ENCODE results near the gene LRRIQ1.

The LRRIQ1 gene

DNA sequence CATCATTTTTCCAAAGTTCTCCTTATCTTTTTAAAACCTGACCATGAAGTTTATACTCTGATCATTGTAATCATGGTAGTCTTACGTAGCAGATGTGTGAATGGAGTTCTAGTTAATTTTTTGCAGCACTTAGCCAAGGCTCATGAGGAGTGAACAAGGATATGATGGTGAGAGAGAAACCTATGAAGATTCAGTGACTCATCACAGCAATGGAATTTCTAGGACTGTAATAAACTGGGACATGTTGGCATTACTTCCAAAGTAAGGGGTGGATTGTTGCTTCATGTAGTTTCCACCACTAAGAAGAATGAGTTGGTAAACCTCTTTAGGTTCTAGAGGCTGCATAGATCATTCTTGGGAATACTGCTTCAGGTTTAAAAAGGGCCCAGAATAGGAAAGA, 102.7 kb downstream of the LRRIQ1 start:
- Histone ChIP-seq H3K4me1 (ENCODE audit: low read length) (no peaks in the 10 kb centered on the region), H3K9ac (ENCODE audit: low read length) (no peak overlapping the region), H3K9me3 (replicated peaks; ENCODE audit: insufficient read depth, low read length) (no peaks in the 10 kb centered on the region), H3F3A (ENCODE audit: insufficient read depth, low read length) (no peaks in the 10 kb centered on the region), H3K36me3 (replicated peaks; ENCODE audit: insufficient read depth, low read length) (no peaks in the 10 kb centered on the region), H4K20me1 (ENCODE audit: insufficient read depth, low read length) (no peaks in the 10 kb centered on the region), H3K79me2 (ENCODE audit: low read length) (no peaks in the 10 kb centered on the region), H2AFZ (ENCODE audit: low read length) (no peak overlapping the region), H3K9me2 (replicated peaks; ENCODE audit: insufficient read depth, low read length) (no peaks in the 10 kb centered on the region), H3K27me3 (replicated peaks; ENCODE audit: insufficient read depth, low read length) (no peaks in the 10 kb centered on the region), H3K4me2 (ENCODE audit: low read depth, low read length) (no peak overlapping the region), H3K4me3 (ENCODE audit: low read length) (no peak overlapping the region), H3K27ac (ENCODE audit: low read length) (no peak overlapping the region)
- DNase-seq = no peak
- TF ChIP-seq, protein P1, sequence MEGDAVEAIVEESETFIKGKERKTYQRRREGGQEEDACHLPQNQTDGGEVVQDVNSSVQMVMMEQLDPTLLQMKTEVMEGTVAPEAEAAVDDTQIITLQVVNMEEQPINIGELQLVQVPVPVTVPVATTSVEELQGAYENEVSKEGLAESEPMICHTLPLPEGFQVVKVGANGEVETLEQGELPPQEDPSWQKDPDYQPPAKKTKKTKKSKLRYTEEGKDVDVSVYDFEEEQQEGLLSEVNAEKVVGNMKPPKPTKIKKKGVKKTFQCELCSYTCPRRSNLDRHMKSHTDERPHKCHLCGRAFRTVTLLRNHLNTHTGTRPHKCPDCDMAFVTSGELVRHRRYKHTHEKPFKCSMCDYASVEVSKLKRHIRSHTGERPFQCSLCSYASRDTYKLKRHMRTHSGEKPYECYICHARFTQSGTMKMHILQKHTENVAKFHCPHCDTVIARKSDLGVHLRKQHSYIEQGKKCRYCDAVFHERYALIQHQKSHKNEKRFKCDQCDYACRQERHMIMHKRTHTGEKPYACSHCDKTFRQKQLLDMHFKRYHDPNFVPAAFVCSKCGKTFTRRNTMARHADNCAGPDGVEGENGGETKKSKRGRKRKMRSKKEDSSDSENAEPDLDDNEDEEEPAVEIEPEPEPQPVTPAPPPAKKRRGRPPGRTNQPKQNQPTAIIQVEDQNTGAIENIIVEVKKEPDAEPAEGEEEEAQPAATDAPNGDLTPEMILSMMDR (IDR thresholded peaks at IDR 0.05; ENCODE audit: low read length) = no peak
- TF ChIP-seq EZH2phosphoT487 (IDR thresholded peaks at IDR 0.05; ENCODE audit: low read length) = no peak
- no peak for TF ChIP-seq EZH2 (optimal IDR thresholded peaks at IDR 0.05; ENCODE audit: low read depth, low read length)

GRCh38 chr12:85147331-85147730, 111.2 kb downstream of the LRRIQ1 start:
- no peaks in the 10 kb centered on the region for H3F3A ChIP-seq (ENCODE audit: insufficient read depth, low read length)
- no peak for DNase-seq

DNA sequence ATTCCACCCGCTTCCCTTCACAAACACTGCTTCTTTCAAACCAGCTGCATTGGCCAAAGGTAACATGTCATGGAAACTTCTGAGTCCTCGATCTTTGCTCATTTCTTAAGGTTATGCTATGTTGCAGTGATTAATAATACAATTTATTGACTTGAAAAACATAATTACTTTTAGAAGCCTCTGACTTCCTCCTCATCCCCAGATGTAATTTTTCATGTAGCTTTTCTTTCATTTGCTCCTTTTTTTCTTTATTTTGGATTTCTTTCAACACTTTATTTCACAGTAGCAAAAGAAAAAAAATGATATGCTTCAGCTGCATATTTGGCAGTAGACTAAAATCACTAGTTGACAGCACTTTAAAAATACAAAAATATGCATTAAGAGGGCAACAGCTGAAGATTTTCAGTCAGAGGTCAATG, 116.2 kb downstream of the LRRIQ1 start:
- Histone ChIP-seq H3K79me2 (ENCODE audit: low read length) (no peaks in the 10 kb centered on the region), H3K36me3 (replicated peaks; ENCODE audit: insufficient read depth, low read length) (no peaks in the 10 kb centered on the region), H4K20me1 (ENCODE audit: insufficient read depth, low read length) (no peaks in the 10 kb centered on the region), H3K4me1 (ENCODE audit: low read length) (no peaks in the 10 kb centered on the region), H3F3A (ENCODE audit: insufficient read depth, low read length) (no peaks in the 10 kb centered on the region), H2AFZ (ENCODE audit: low read length) (no peak overlapping the region), H3K27me3 (replicated peaks; ENCODE audit: insufficient read depth, low read length) (no peaks in the 10 kb centered on the region), H3K9me2 (replicated peaks; ENCODE audit: insufficient read depth, low read length) (no peaks in the 10 kb centered on the region), H3K9me3 (replicated peaks; ENCODE audit: insufficient read depth, low read length) (no peaks in the 10 kb centered on the region), H3K4me2 (ENCODE audit: low read depth, low read length) (no peak overlapping the region), H3K27ac (ENCODE audit: low read length) (no peak overlapping the region), H3K4me3 (ENCODE audit: low read length) (no peak overlapping the region), H3K9ac (ENCODE audit: low read length) (no peak overlapping the region)
- TF ChIP-seq EZH2 (optimal IDR thresholded peaks at IDR 0.05; ENCODE audit: low read depth, low read length) (no peak), EZH2phosphoT487 (IDR thresholded peaks at IDR 0.05; ENCODE audit: low read length) (no peak)
- TF ChIP-seq, protein P1 (IDR thresholded peaks at IDR 0.05; ENCODE audit: low read length) = no peak
- no peak for DNase-seq

More at GRCh38 chr12:85147331-85147730, 111.2 kb downstream of the LRRIQ1 start:
- Histone ChIP-seq H3K9me2 (replicated peaks; ENCODE audit: insufficient read depth, low read length) (no peaks in the 10 kb centered on the region), H2AFZ (ENCODE audit: low read length) (no peak overlapping the region), H3K4me2 (ENCODE audit: low read depth, low read length) (no peak overlapping the region), H3K4me3 (ENCODE audit: low read length) (no peak overlapping the region), H3K36me3 (replicated peaks; ENCODE audit: insufficient read depth, low read length) (no peaks in the 10 kb centered on the region), H3K79me2 (ENCODE audit: low read length) (no peaks in the 10 kb centered on the region), H3K4me1 (ENCODE audit: low read length) (no peaks in the 10 kb centered on the region), H3K9ac (ENCODE audit: low read length) (no peak overlapping the region), H3K27ac (ENCODE audit: low read length) (no peak overlapping the region), H4K20me1 (ENCODE audit: insufficient read depth, low read length) (no peaks in the 10 kb centered on the region), H3K9me3 (replicated peaks; ENCODE audit: insufficient read depth, low read length) (no peaks in the 10 kb centered on the region), H3K27me3 (replicated peaks; ENCODE audit: insufficient read depth, low read length) (no peaks in the 10 kb centered on the region)
- TF ChIP-seq EZH2 (optimal IDR thresholded peaks at IDR 0.05; ENCODE audit: low read depth, low read length) (no peak), EZH2phosphoT487 (IDR thresholded peaks at IDR 0.05; ENCODE audit: low read length) (no peak)
- TF ChIP-seq, protein P1 (IDR thresholded peaks at IDR 0.05; ENCODE audit: low read length) = no peak
